OCI-LY7 (cell line): Measurements from ENCODE around the gene MAMDC2. TPM values are rescaled to one million over a fixed set of nuclear protein-coding genes. Genes with fewer than 3 reads are reported as not detected.
A peak's percentile ranks its signal among the peaks of the same experiment; 100 is the strongest.

Experiments used
- BruUV-seq: library from RNA; stranded (reverse); fragments of 400-500 nt; replicated peaks from 2 replicates; lab custom pipeline; 2021; lab: Mats Ljungman, UMichigan
- CTCF ChIA-PET: fragments of 300-600 bp; sonication (Branson Sonifier 250); formaldehyde crosslinking; loops from one replicate; lab custom pipeline; 2022; ENCODE audit warnings: antibody characterized with exemption; ENCODE audit not compliant: unreplicated experiment; lab: Charles Lee
- POLR2A ChIA-PET: fragments of 300-600 bp; sonication (Branson Sonifier 250); formaldehyde crosslinking; loops from one replicate; lab custom pipeline; 2022; ENCODE audit warnings: antibody characterized with exemption; lab: Charles Lee
- DNase-seq: peaks from one replicate; pipeline ENCODE4 v3.0.0-alpha.2; 2015; ENCODE audit warnings: low spot score
- H2AFZ ChIP-seq: fragments of 200-600 bp; sonication (generic), shearing (Covaris generic); 2 replicates; pipeline ENCODE4 v1.6.1; 2014; ENCODE audit warnings: mild to moderate bottlenecking, antibody characterized with exemption, low read length, moderate library complexity
- H3K27ac ChIP-seq: fragments of 200-600 bp; sonication (generic); 2 replicates; pipeline ENCODE4 v1.5.1; 2014; ENCODE audit warnings: mixed run types, low read depth, mild to moderate bottlenecking, moderate library complexity, low read length, inconsistent platforms; ENCODE audit not compliant: poor library complexity, severe bottlenecking
- H3K36me3 ChIP-seq: fragments of 200-600 bp; sonication (generic); 2 replicates; pipeline ENCODE4 v1.6.1; 2014; ENCODE audit warnings: mild to moderate bottlenecking, antibody characterized with exemption, low read length, moderate library complexity, mixed read lengths; ENCODE audit not compliant: insufficient read depth
- H3K4me1 ChIP-seq: fragments of 200-600 bp; sonication (generic); 2 replicates; pipeline ENCODE4 v1.5.1; 2014; ENCODE audit warnings: mild to moderate bottlenecking, low read length; ENCODE audit not compliant: insufficient read depth, poor library complexity, severe bottlenecking
- H3K4me2 ChIP-seq: fragments of 200-600 bp; sonication (generic); 2 replicates; pipeline ENCODE4 v1.6.1; 2014; ENCODE audit warnings: mild to moderate bottlenecking, low read length
- H3K4me3 ChIP-seq: fragments of 200-600 bp; sonication (generic); 2 replicates; pipeline ENCODE4 v1.5.1; 2014; ENCODE audit warnings: mild to moderate bottlenecking, low read depth, low read length; ENCODE audit not compliant: poor library complexity, severe bottlenecking
- H3K79me2 ChIP-seq: fragments of 200-600 bp; sonication (generic); 2 replicates; pipeline ENCODE4 v1.6.1; 2016; ENCODE audit warnings: low read depth, mild to moderate bottlenecking, low read length, moderate library complexity, mixed read lengths; ENCODE audit not compliant: insufficient read depth
- H3K9me2 ChIP-seq: fragments of 200-600 bp; sonication (generic); 2 replicates; pipeline ENCODE4 v1.6.1; 2016; ENCODE audit warnings: mild to moderate bottlenecking, low read length, mixed read lengths; ENCODE audit not compliant: insufficient read depth
- H3K9me3 ChIP-seq: fragments of 200-600 bp; sonication (generic); 2 replicates; pipeline ENCODE4 v1.6.1; 2014; ENCODE audit warnings: mild to moderate bottlenecking, mixed run types, low read length, mixed read lengths
- H4K20me1 ChIP-seq: fragments of 200-600 bp; sonication (generic); 2 replicates; pipeline ENCODE4 v1.6.1; 2014; ENCODE audit warnings: mild to moderate bottlenecking, antibody characterized with exemption, low read length, moderate library complexity, mixed read lengths; ENCODE audit not compliant: insufficient read depth
- CTCF ChIP-seq: fragments of 200-600 bp; sonication (generic); conservative IDR thresholded peaks from 2 replicates; pipeline ENCODE4 v1.5.1; 2014; ENCODE audit warnings: mild to moderate bottlenecking, antibody characterized with exemption, low read length, moderate library complexity, mixed read lengths
- EZH2phosphoT487 ChIP-seq: fragments of 200-600 bp; sonication (generic); IDR thresholded peaks from 2 replicates; pipeline ENCODE4 v1.6.1; 2018; ENCODE audit warnings: low read depth, borderline replicate concordance, mild to moderate bottlenecking, mixed run types, antibody characterized with exemption, low read length, moderate library complexity, mixed read lengths
- intact Hi-C: fragments of 100-400 bp; cut with micrococcal nuclease; formaldehyde crosslinking; loops from one replicate; pipeline ENCODE4 v1.10.0; 2022; ENCODE audit not compliant: unreplicated experiment
- total RNA-seq, 2 experiments: library from RNA; depleted of rRNA in 1 of 2; stranded (reverse); fragments of >200 nt in 1 of 2; shearing (Covaris generic) in 1 of 2; gene quantifications; 2 replicates each; pipeline ENCODE4 v1.2.3, GENCODE V29; 2014 to 2022

MAMDC2 gene
- total RNA-seq, 2 experiments from 2014 or later = not detected

GRCh38 chr9:70255486-70255885, 211.8 kb downstream of the MAMDC2 start:
- no peak overlapping the region for H2AFZ ChIP-seq
- H3K4me2 ChIP-seq = no peak overlapping the region
- no peaks in the 10 kb centered on the region for H4K20me1 ChIP-seq
- intact Hi-C loops = loop anchor here (10.0 kb wide), 2 partner anchors 169 to 349 kb away; no protein-coding TSS in a partner anchor
- H3K9me2 ChIP-seq = no peaks in the 10 kb centered on the region
- H3K27ac ChIP-seq = no peak overlapping the region
- no peak for DNase-seq
- H3K4me1 ChIP-seq = peaks cover 22% of the 10 kb centered on the region
- no peak for TF ChIP-seq EZH2phosphoT487
- TF ChIP-seq CTCF = no peak
- CTCF ChIA-PET = no interaction called here
- H3K36me3 ChIP-seq = peaks cover 6% of the 10 kb centered on the region
- POLR2A ChIA-PET = no interaction called here
- no TSS peak for BruUV-seq
- H3K9me3 ChIP-seq = no peaks in the 10 kb centered on the region
- no peak overlapping the region for H3K4me3 ChIP-seq
- peaks cover 16% of the 10 kb centered on the region for H3K79me2 ChIP-seq

GRCh38 chr9:70256123-70256551, 212.5 kb downstream of the MAMDC2 start:
- Histone ChIP-seq H2AFZ (no peak overlapping the region), H3K4me2 (no peak overlapping the region), H4K20me1 (peaks cover 6% of the 10 kb centered on the region), H3K4me1 (peaks cover 28% of the 10 kb centered on the region), H3K4me3 (no peak overlapping the region), H3K36me3 (peaks cover 13% of the 10 kb centered on the region), H3K79me2 (peaks cover 22% of the 10 kb centered on the region), H3K27ac (no peak overlapping the region), H3K9me2 (no peaks in the 10 kb centered on the region), H3K9me3 (no peaks in the 10 kb centered on the region)
- no TSS peak for BruUV-seq
- intact Hi-C loops = loop anchor here (10.0 kb wide), 2 partner anchors 169 to 349 kb away; no protein-coding TSS in a partner anchor
- POLR2A ChIA-PET = interaction anchor here (0.6 to 2.2 kb wide), 3 partner anchors 15 to 89 kb away, joined by 3 to 6 read pairs (median 4); no protein-coding TSS in a partner anchor
- CTCF ChIA-PET = no interaction called here
- TF ChIP-seq EZH2phosphoT487 = no peak
- no peak for DNase-seq

DNA sequence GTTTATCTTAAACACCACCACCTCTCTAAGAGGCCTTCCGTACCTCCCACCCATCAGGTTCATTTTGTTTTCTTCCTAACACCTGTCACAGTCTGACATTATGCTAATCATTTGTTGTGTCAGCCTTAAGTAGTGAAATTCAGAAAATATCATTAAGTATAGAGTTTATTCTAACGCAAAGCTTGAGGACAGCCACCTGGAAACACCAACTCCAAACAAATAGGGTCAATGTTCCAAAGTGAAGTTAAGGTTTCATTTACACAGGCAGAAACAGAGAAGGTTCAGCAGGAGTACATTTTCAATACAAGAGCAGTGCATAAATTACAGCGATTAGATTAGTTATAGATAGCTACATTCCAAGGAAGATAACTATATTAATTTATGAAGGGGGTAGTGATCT, 213.9 kb downstream of the MAMDC2 start:
- H3K27ac ChIP-seq = no peak overlapping the region
- intact Hi-C loops = loop anchor here (10.0 kb wide), 2 partner anchors 167 to 347 kb away; no protein-coding TSS in a partner anchor
- peaks cover 8% of the 10 kb centered on the region for H4K20me1 ChIP-seq
- peak overlapping the region; percentile 89 for H3K4me3 ChIP-seq
- no peak for DNase-seq
- no peaks in the 10 kb centered on the region for H3K9me3 ChIP-seq
- peaks cover 36% of the 10 kb centered on the region for H3K79me2 ChIP-seq
- BruUV-seq = no TSS peak
- H3K9me2 ChIP-seq = no peaks in the 10 kb centered on the region
- H3K36me3 ChIP-seq = peaks cover 27% of the 10 kb centered on the region
- peak overlapping the region; percentile 96 for H3K4me2 ChIP-seq
- peak overlapping the region; percentile 98; the same call in 1 of the 2 replicates for H2AFZ ChIP-seq
- POLR2A ChIA-PET = interaction anchor here (0.6 to 2.2 kb wide), 5 partner anchors 11 to 924 kb away, joined by 3 to 6 read pairs (median 4); no protein-coding TSS in a partner anchor
- H3K4me1 ChIP-seq = peaks cover 34% of the 10 kb centered on the region
- TF ChIP-seq EZH2phosphoT487 (no peak), CTCF (no peak)
- CTCF ChIA-PET = no interaction called here
